Stimulated activated CD4-positive, alpha-beta T cell treated with anti-CD3 and anti-CD28 coated beads, Interleukin-1b, Interleukin-23, amount 100 ng/mL, for 24 hours (primary cell): ENCODE data around the gene DNAJC17.

Source experiments
- DNase-seq, 4 experiments: peaks; one replicate each; pipeline ENCODE4 v3.0.0-alpha.2; 2020; ENCODE audit warnings: low read depth in 4 of 4, low spot score in 1 of 4

Gene DNAJC17

GRCh38 chr15:40807028-40807887 lies at the start of gene DNAJC17, which contains the start of gene ZFYVE19:
TSS of gene DNAJC17 (minus strand) at chr15:40807473. CDS start at chr15:40807446, 27 bp downstream.
TSS of gene ZFYVE19 (plus strand) at chr15:40807089. CDS start at chr15:40807590, 501 bp downstream.
- peak; percentile 87 to 96 (median 92) for DNase-seq

GRCh38 chr15:40856746-40857145 lies 49.5 kb upstream of the DNAJC17 start:
- DNase-seq, result no peak

- DNase-seq, result no peak
Measured at GRCh38 chr15:40855706-40856234, 48.5 kb upstream of the DNAJC17 start.

GRCh38 chr15:40854161-40854560 lies 46.9 kb upstream of the DNAJC17 start:
- DNase-seq, result no peak

- no peak for DNase-seq
Measured at GRCh38 chr15:40853241-40853890, 46.1 kb upstream of the DNAJC17 start.

- DNase-seq, result no peak
Measured at GRCh38 chr15:40852529-40852928, 45.3 kb upstream of the DNAJC17 start.

- DNase-seq, result no peak
Measured at GRCh38 chr15:40850576-40851112, 43.4 kb upstream of the DNAJC17 start.

- DNase-seq, result no peak
Measured at GRCh38 chr15:40847223-40847961, 40.1 kb upstream of the DNAJC17 start.

- no peak for DNase-seq
Measured at GRCh38 chr15:40846841-40847222, 39.6 kb upstream of the DNAJC17 start.

GRCh38 chr15:40845511-40846284 lies 38.4 kb upstream of the DNAJC17 start:
- no peak for DNase-seq

GRCh38 chr15:40845036-40845435 lies 37.8 kb upstream of the DNAJC17 start:
- DNase-seq, result no peak

- DNase-seq, result peak in 2 of 4 experiments; percentile 20 to 21
Measured at GRCh38 chr15:40844696-40845030, 37.4 kb upstream of the DNAJC17 start.

GRCh38 chr15:40843885-40844695 lies 36.8 kb upstream of the DNAJC17 start, which contains the start of gene SPINT1:
TSS of gene SPINT1 (plus strand) at chr15:40844048. CDS start at chr15:40844555, 507 bp downstream.
- peak; percentile 42 to 82 (median 56) for DNase-seq

- no peak for DNase-seq
Measured at GRCh38 chr15:40843261-40843884, 36.1 kb upstream of the DNAJC17 start.

- DNase-seq, result no peak
Measured at GRCh38 chr15:40841741-40842140, 34.5 kb upstream of the DNAJC17 start.

GRCh38 chr15:40838756-40839155 lies 31.5 kb upstream of the DNAJC17 start:
- DNase-seq, result no peak

- DNase-seq, result no peak
Measured at GRCh38 chr15:40836020-40836419, 28.7 kb upstream of the DNAJC17 start.

- DNase-seq, result no peak
Measured at GRCh38 chr15:40832903-40833302, 25.6 kb upstream of the DNAJC17 start.

- no peak for DNase-seq
Measured at GRCh38 chr15:40831861-40832260, 24.6 kb upstream of the DNAJC17 start.
